ENCODE measurements around the gene ZFP90. TPM values are rescaled to one million over a fixed set of nuclear protein-coding genes. Genes with fewer than 3 reads are reported as not detected.

The ZFP90 gene
- polyA plus RNA-seq, 2 of the 4 experiments (the other 2 are of a cell fraction): 13.8 to 21.6 TPM

DNA sequence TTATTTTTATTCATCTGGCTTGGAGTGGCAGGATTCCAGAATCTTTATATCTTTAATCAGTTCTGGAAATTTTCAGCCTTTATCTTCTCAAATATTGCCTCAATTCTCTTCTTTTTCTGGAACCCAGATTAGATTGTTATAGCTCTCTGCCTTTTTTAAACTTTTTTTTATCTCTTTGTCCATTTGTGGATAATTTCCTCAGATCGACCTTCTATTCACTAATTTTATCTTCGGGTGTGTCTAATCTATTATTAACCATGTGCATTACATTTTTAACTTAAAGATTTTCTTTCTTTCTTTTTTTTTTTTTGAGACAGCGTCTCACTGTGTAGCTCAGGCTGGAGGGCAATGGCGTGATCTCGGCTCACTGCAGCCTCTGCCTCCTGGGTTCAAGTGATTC lies 5.2 kb upstream of the ZFP90 start:
- Histone ChIP-seq H3K27ac (no peak overlapping the region), H3K4me2 (no peak overlapping the region), H3K9me3 (peaks cover 15% of the 10 kb centered on the region), H3K4me1 (peaks cover 2% of the 10 kb centered on the region; the same call in 1 of the 3 replicates), H3K4me3 (no peak overlapping the region)
- no peak for ATAC-seq
- FAIRE-seq: no peak
- POLR2A ChIA-PET: no interaction called here
- 83% methylated on average over 5 of the region's 5 CpGs for WGBS (ENCODE audit: missing lambda C conversion rate)
- DNase-seq (ENCODE audit: low read depth in 1 of 2, low spot score in 1 of 2): no peak
- TF ChIP-seq JUN (IDR thresholded peaks at IDR 0.05) (no peak), CEBPB (IDR thresholded peaks at IDR 0.05) (no peak), EHMT2 (IDR thresholded peaks at IDR 0.05; ENCODE audit: low read depth) (no peak), ESRRA (IDR thresholded peaks at IDR 0.05; ENCODE audit: borderline replicate concordance, low read length) (no peak), EHF (CRISPR knock-in tag; IDR thresholded peaks at IDR 0.05) (no peak), ZSCAN20 (CRISPR knock-in tag; IDR thresholded peaks at IDR 0.05) (no peak), TFCP2L1 (CRISPR knock-in tag; IDR thresholded peaks at IDR 0.05) (no peak), HES2 (IDR thresholded peaks at IDR 0.05) (no peak), MAX (IDR thresholded peaks at IDR 0.05) (no peak), RFX5 (IDR thresholded peaks at IDR 0.05) (no peak), ZFP36 (IDR thresholded peaks at IDR 0.05; ENCODE audit: borderline replicate concordance, partially characterized antibody) (no peak)
- TF ChIP-seq, protein P1, sequence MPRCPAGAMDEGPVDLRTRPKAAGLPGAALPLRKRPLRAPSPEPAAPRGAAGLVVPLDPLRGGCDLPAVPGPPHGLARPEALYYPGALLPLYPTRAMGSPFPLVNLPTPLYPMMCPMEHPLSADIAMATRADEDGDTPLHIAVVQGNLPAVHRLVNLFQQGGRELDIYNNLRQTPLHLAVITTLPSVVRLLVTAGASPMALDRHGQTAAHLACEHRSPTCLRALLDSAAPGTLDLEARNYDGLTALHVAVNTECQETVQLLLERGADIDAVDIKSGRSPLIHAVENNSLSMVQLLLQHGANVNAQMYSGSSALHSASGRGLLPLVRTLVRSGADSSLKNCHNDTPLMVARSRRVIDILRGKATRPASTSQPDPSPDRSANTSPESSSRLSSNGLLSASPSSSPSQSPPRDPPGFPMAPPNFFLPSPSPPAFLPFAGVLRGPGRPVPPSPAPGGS (IDR thresholded peaks at IDR 0.05): no peak
- TF ChIP-seq, protein P2, sequence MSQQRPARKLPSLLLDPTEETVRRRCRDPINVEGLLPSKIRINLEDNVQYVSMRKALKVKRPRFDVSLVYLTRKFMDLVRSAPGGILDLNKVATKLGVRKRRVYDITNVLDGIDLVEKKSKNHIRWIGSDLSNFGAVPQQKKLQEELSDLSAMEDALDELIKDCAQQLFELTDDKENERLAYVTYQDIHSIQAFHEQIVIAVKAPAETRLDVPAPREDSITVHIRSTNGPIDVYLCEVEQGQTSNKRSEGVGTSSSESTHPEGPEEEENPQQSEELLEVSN (IDR thresholded peaks at IDR 0.05; ENCODE audit: borderline replicate concordance, low read depth): no peak
- CTCF ChIA-PET: interaction anchor here (0.9 to 3.0 kb wide), 2 partner anchors 13 to 18 kb away, joined by 3 to 12 read pairs; no protein-coding TSS in a partner anchor

DNA sequence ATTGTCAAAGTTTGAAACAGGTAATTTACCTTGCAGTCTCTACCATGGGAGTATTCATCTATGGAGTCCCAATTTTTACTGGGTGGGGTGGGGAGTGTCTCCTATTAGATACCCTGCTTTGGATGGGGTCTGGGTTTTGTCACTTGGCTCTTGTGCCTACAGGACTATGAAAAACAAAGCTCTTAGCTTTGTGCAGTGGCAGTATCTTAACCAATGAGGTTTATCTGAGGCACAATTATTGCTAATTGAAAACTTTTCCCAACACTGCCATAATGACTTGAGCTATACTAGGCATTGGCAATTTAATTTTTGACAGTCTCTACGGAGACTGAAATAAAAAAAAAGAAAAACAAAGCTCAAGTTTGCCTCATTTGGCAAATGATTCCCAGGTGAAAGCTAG lies 3.8 kb upstream of the ZFP90 start:
- CTCF ChIA-PET: interaction anchor here (0.7 to 6.4 kb wide), 6 partner anchors 7 to 589 kb away, joined by 3 to 29 read pairs (median 4); no protein-coding TSS in a partner anchor
- no peak for FAIRE-seq

More for the DNA sequence above, 3.8 kb upstream of the ZFP90 start:
- no peak for TF ChIP-seq FOSB (CRISPR knock-in tag; IDR thresholded peaks at IDR 0.05)
- no peak for TF ChIP-seq NR3C1 (IDR thresholded peaks at IDR 0.05)
- TF ChIP-seq CBX2 (IDR thresholded peaks at IDR 0.05; ENCODE audit: borderline replicate concordance, low read depth): no peak
- TF ChIP-seq MAFK (IDR thresholded peaks at IDR 0.05; ENCODE audit: partially characterized antibody): no peak
- TF ChIP-seq, protein P2 (IDR thresholded peaks at IDR 0.05; ENCODE audit: borderline replicate concordance, low read depth): no peak
- TF ChIP-seq HES2 (IDR thresholded peaks at IDR 0.05): no peak
- no peak for TF ChIP-seq BHLHE40 (IDR thresholded peaks at IDR 0.05; ENCODE audit: low read depth, low read length)
- TF ChIP-seq, protein P3, sequence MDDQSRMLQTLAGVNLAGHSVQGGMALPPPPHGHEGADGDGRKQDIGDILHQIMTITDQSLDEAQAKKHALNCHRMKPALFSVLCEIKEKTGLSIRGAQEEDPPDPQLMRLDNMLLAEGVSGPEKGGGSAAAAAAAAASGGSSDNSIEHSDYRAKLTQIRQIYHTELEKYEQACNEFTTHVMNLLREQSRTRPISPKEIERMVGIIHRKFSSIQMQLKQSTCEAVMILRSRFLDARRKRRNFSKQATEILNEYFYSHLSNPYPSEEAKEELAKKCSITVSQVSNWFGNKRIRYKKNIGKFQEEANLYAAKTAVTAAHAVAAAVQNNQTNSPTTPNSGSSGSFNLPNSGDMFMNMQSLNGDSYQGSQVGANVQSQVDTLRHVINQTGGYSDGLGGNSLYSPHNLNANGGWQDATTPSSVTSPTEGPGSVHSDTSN (IDR thresholded peaks at IDR 0.05): no peak
- TF ChIP-seq CHD4 (IDR thresholded peaks at IDR 0.05; ENCODE audit: borderline replicate concordance): no peak
- no peak for TF ChIP-seq RCOR1 (IDR thresholded peaks at IDR 0.05; ENCODE audit: low read depth, low read length)
- TF ChIP-seq CTCF (IDR thresholded peaks at IDR 0.05): no peak
- no peak for TF ChIP-seq HOXB13 (CRISPR knock-in tag; IDR thresholded peaks at IDR 0.05; ENCODE audit: low read depth)
- TF ChIP-seq HDAC2 (IDR thresholded peaks at IDR 0.05): no peak
- TF ChIP-seq RARB (CRISPR knock-in tag; IDR thresholded peaks at IDR 0.05): no peak
- no peak for TF ChIP-seq CHD2 (IDR thresholded peaks at IDR 0.05; ENCODE audit: low read length, partially characterized antibody)
- no peak for TF ChIP-seq NFE2L2 (conservative IDR thresholded peaks at IDR 0.05; ENCODE audit: low read length)
- no peak for TF ChIP-seq EHMT2 (IDR thresholded peaks at IDR 0.05; ENCODE audit: low read depth)
- TF ChIP-seq EHF (CRISPR knock-in tag; IDR thresholded peaks at IDR 0.05): no peak
- 23% methylated on average over 1 of the region's 1 CpG for WGBS (ENCODE audit: missing lambda C conversion rate)
- DNase-seq (ENCODE audit: low read depth in 1 of 2, low spot score in 1 of 2) (no peak), ATAC-seq (no peak)
- Histone ChIP-seq H3K4me1 (peaks cover 5% of the 10 kb centered on the region; the same call in 1 of the 3 replicates), H3K27ac (no peak overlapping the region), H3K4me2 (no peak overlapping the region), H3K4me3 (no peak overlapping the region), H3K9me3 (peaks cover 15% of the 10 kb centered on the region)
- POLR2A ChIA-PET: no interaction called here
